HCT116 (cell line): Measurements from ENCODE around the gene ASRGL1. TPM values are rescaled to one million over a fixed set of nuclear protein-coding genes. Genes with fewer than 3 reads are reported as not detected.

Experiments
- ATAC-seq: fragments of 200-7000 bp; cut with Tn5 transposase; 2 replicates; pipeline ENCODE4 v1.9.1; 2020; ENCODE audit warnings: mild to moderate bottlenecking, moderate library complexity
- BruUV-seq: library from RNA; stranded (reverse); fragments of 400-500 nt; replicated peaks from 2 replicates; lab custom pipeline; 2021; lab: Mats Ljungman, UMichigan
- CTCF ChIA-PET: fragments of 300-600 bp; sonication (Branson Sonifier 250); formaldehyde crosslinking; loops from one replicate; lab custom pipeline; 2021; ENCODE audit warnings: antibody characterized with exemption; lab: Charles Lee
- POLR2A ChIA-PET: fragments of 300-600, 350-600 bp; sonication (Branson Sonifier 250); formaldehyde crosslinking; loops from one replicate; lab custom pipeline; 2021; ENCODE audit warnings: antibody characterized with exemption; lab: Charles Lee
- RAD21 ChIA-PET, 2 experiments: fragments of 300-600 bp; sonication (Branson Sonifier 250); formaldehyde crosslinking; loops; one replicate each; lab custom pipeline; 2023; ENCODE audit warnings: low total read pairs in 2 of 2; ENCODE audit not compliant: uncharacterized antibody in 2 of 2, unreplicated experiment in 2 of 2, low non-redundant PET in 1 of 2; lab: Charles Lee
- DNase-seq: peaks from one replicate; pipeline ENCODE4 v3.0.0-alpha.2; 2010; ENCODE audit warnings: low read depth, low spot score
- H2AFZ ChIP-seq: fragments of 200-600 bp; shearing (Covaris generic), sonication (generic); 2 replicates; pipeline ENCODE4 v1.6.1; 2017; ENCODE audit warnings: low read depth, mixed run types, mixed read lengths, antibody characterized with exemption, low read length; ENCODE audit not compliant: poor library complexity, severe bottlenecking
- H3K27ac ChIP-seq: 2 replicates; pipeline ENCODE4 v1.5.1; 2012; ENCODE audit warnings: low read depth, low read length
- H3K27me3 ChIP-seq: fragments of 200-600 bp; sonication (generic); 2 replicates; pipeline ENCODE4 v1.6.1; 2016; ENCODE audit warnings: mixed run types, low read length, mixed read lengths; ENCODE audit not compliant: insufficient read depth
- H3K36me3 ChIP-seq, 2 experiments: fragments of 200-500 bp in 1 of 2; fragments of 200-600 bp in 1 of 2; sonication (Bioruptor generic) in 1 of 2; sonication (generic) in 1 of 2; 2 replicates each; pipeline versions ENCODE4 v1.5.1 to v1.6.1; 2014 to 2016; ENCODE audit warnings: low read length in 2 of 2, inconsistent platforms in 1 of 2, mixed read lengths in 1 of 2, mixed run types in 1 of 2; ENCODE audit not compliant: insufficient read depth in 2 of 2, control insufficient read depth in 1 of 2
- H3K4me1 ChIP-seq, 2 experiments: fragments of 200-600 bp in 1 of 2; sonication (generic) in 1 of 2; 2 replicates each; pipeline versions ENCODE4 v1.5.1 to v1.6.1; 2012 to 2017; ENCODE audit warnings: low read length in 2 of 2, inconsistent platforms in 1 of 2, mild to moderate bottlenecking in 1 of 2, mixed read lengths in 1 of 2, mixed run types in 1 of 2, moderate library complexity in 1 of 2; ENCODE audit not compliant: insufficient read depth in 2 of 2, control insufficient read depth in 1 of 2
- H3K4me2 ChIP-seq: fragments of 200-600 bp; sonication (generic); 2 replicates; pipeline ENCODE4 v1.6.1; 2017; ENCODE audit warnings: mixed run types, low read length, mixed read lengths
- H3K4me3 ChIP-seq, 2 experiments: fragments of 200-600 bp in 1 of 2; sonication (generic) in 1 of 2; replicated peaks in 1 of 2; 2 replicates each; pipeline ENCODE4 v1.5.1; 2011 to 2016; ENCODE audit warnings: low read length in 2 of 2, control low read depth in 1 of 2, low read depth in 1 of 2, mild to moderate bottlenecking in 1 of 2, mixed read lengths in 1 of 2, mixed run types in 1 of 2
- H3K79me2 ChIP-seq: fragments of 200-600 bp; sonication (generic); 2 replicates; pipeline ENCODE4 v1.6.1; 2017; ENCODE audit warnings: mild to moderate bottlenecking, mixed run types, low read length, moderate library complexity, mixed read lengths; ENCODE audit not compliant: insufficient read depth
- H3K9ac ChIP-seq: fragments of 200-600 bp; sonication (generic); 2 replicates; pipeline ENCODE4 v1.6.1; 2016; ENCODE audit warnings: low read length, mixed read lengths
- H3K9me2 ChIP-seq: fragments of 200-600 bp; sonication (generic), shearing (Covaris generic); 2 replicates; pipeline ENCODE4 v1.6.1; 2017; ENCODE audit warnings: mixed run types, mild to moderate bottlenecking, moderate library complexity; ENCODE audit not compliant: insufficient read depth
- H3K9me3 ChIP-seq, 2 experiments: fragments of 200-500 bp in 1 of 2; fragments of 200-600 bp in 1 of 2; sonication (Bioruptor generic) in 1 of 2; sonication (generic) in 1 of 2; 2 replicates each; pipeline ENCODE4 v1.6.1; 2014 to 2017; ENCODE audit warnings: low read length in 2 of 2, mixed read lengths in 2 of 2, inconsistent platforms in 1 of 2, low read depth in 1 of 2, mild to moderate bottlenecking in 1 of 2, mixed run types in 1 of 2, moderate library complexity in 1 of 2; ENCODE audit not compliant: control insufficient read depth in 1 of 2, insufficient read depth in 1 of 2
- H4K20me1 ChIP-seq: fragments of 200-600 bp; sonication (generic), shearing (Covaris generic); 2 replicates; pipeline ENCODE4 v1.6.1; 2017; ENCODE audit warnings: mixed run types, mild to moderate bottlenecking, moderate library complexity; ENCODE audit not compliant: insufficient read depth
- CBX3 ChIP-seq: IDR thresholded peaks from 2 replicates; pipeline ENCODE4 v1.6.1; 2012; ENCODE audit warnings: low read depth
- EGR1 ChIP-seq: IDR thresholded peaks from 2 replicates; pipeline ENCODE4 v1.6.1; 2012; ENCODE audit warnings: low read depth
- ELF1 ChIP-seq: IDR thresholded peaks from 2 replicates; pipeline ENCODE4 v1.6.1; 2012; ENCODE audit warnings: low read depth, borderline replicate concordance
- EZH2 ChIP-seq: fragments of 200-600 bp; sonication (generic); IDR thresholded peaks from 2 replicates; pipeline ENCODE4 v1.6.1; 2017; ENCODE audit warnings: antibody characterized with exemption, mixed run types
- EZH2phosphoT487 ChIP-seq: fragments of 200-600 bp; IDR thresholded peaks from 2 replicates; pipeline ENCODE4 v1.6.1; 2018; ENCODE audit warnings: antibody characterized with exemption, borderline replicate concordance
- JUND ChIP-seq: IDR thresholded peaks from 2 replicates; pipeline ENCODE4 v1.6.1; 2012
- POLR2A ChIP-seq: IDR thresholded peaks from 2 replicates; pipeline ENCODE4 v1.7.0; 2011; ENCODE audit warnings: borderline replicate concordance; ENCODE audit not compliant: insufficient read depth, insufficient read length; ENCODE audit errors: extremely low read depth
- POLR2AphosphoS5 ChIP-seq: IDR thresholded peaks from 2 replicates; pipeline ENCODE4 v1.6.1; 2011; ENCODE audit warnings: mild to moderate bottlenecking, low read depth, low read length, moderate library complexity
- REST ChIP-seq: IDR thresholded peaks from 2 replicates; pipeline ENCODE4 v1.6.1; 2012; ENCODE audit warnings: low read depth
- SIN3A ChIP-seq: IDR thresholded peaks from 2 replicates; pipeline ENCODE4 v1.6.1; 2012; ENCODE audit warnings: low read depth
- SP1 ChIP-seq: IDR thresholded peaks from 2 replicates; pipeline ENCODE4 v1.6.1; 2012; ENCODE audit warnings: low read depth
- TCF7L2 ChIP-seq: IDR thresholded peaks from 2 replicates; pipeline ENCODE4 v1.7.0; 2011; ENCODE audit warnings: borderline replicate concordance, inconsistent platforms; ENCODE audit not compliant: insufficient read depth, insufficient read length; ENCODE audit errors: extremely low read depth
- YY1 ChIP-seq: IDR thresholded peaks from 2 replicates; pipeline ENCODE4 v1.6.1; 2011; ENCODE audit warnings: low read length, low read depth, moderate library complexity, mild to moderate bottlenecking; ENCODE audit not compliant: insufficient replicate concordance; ENCODE audit errors: extremely low read depth
- ZFX ChIP-seq: fragments of 450-650 bp; IDR thresholded peaks from 2 replicates; pipeline ENCODE4 v1.6.1; 2017
- ZNF274 ChIP-seq: fragments of 200-500 bp; sonication (Bioruptor generic); IDR thresholded peaks from 2 replicates; pipeline ENCODE4 v1.6.1; 2014; ENCODE audit warnings: mild to moderate bottlenecking, low read depth, low read length, inconsistent platforms
- intact Hi-C: fragments of 100-400 bp; cut with micrococcal nuclease; formaldehyde crosslinking; loops from 2 replicates; pipeline ENCODE4 v1.10.0; 2022
- total RNA-seq: library from RNA; stranded (reverse); gene quantifications from one replicate; pipeline ENCODE4 v1.2.1, GENCODE V29; 2021; ENCODE audit not compliant: unreplicated experiment
- TF ChIP-seq, protein P1 (sequence below): IDR thresholded peaks from 2 replicates; pipeline ENCODE4 v1.6.1; 2011; ENCODE audit warnings: mild to moderate bottlenecking, low read length, moderate library complexity; ENCODE audit not compliant: insufficient replicate concordance; ENCODE audit errors: extremely low read depth

ASRGL1 gene
- total RNA-seq, 1 experiment from 2014 or later, result 27.6 TPM

DNA sequence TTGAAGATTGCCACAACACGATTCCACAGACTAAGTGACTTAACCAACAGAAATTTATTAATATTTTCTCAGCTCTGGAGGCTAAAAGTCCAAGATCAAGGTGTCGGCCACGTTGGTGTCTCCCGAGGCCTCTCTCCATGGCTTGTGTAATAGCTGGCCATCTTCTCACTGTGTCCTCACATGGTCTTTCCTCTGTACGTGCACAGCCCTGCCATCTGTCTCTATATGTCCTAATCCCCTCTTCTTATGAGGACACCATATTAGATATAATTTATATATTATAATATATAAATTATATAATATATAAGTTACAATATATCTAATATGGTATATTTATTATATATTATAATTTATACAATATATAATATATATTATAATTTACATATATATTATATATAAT lies 56.5 kb downstream of the ASRGL1 start:
- POLR2A ChIA-PET, result interaction anchor here (1.0 to 1.4 kb wide), 3 partner anchors 180 to 447 kb away, joined by 3 read pairs; partner anchors contain the start of genes C11orf98, CSKMT and EEF1G
- no TSS peak for BruUV-seq
- ATAC-seq (no peak), DNase-seq (no peak)
- intact Hi-C loops, result no loop called here
- no peaks in the 10 kb centered on the region for H3K27me3 ChIP-seq
- H3K36me3 ChIP-seq, result no peaks in the 10 kb centered on the region
- TF ChIP-seq REST (no peak), POLR2AphosphoS5 (no peak), JUND (no peak), TCF7L2 (no peak), ELF1 (no peak), EZH2phosphoT487 (no peak), ZNF274 (no peak), EZH2 (no peak), ZFX (no peak), EGR1 (no peak), POLR2A (no peak), YY1 (no peak), CBX3 (no peak), SP1 (no peak), SIN3A (no peak)
- TF ChIP-seq, protein P1, sequence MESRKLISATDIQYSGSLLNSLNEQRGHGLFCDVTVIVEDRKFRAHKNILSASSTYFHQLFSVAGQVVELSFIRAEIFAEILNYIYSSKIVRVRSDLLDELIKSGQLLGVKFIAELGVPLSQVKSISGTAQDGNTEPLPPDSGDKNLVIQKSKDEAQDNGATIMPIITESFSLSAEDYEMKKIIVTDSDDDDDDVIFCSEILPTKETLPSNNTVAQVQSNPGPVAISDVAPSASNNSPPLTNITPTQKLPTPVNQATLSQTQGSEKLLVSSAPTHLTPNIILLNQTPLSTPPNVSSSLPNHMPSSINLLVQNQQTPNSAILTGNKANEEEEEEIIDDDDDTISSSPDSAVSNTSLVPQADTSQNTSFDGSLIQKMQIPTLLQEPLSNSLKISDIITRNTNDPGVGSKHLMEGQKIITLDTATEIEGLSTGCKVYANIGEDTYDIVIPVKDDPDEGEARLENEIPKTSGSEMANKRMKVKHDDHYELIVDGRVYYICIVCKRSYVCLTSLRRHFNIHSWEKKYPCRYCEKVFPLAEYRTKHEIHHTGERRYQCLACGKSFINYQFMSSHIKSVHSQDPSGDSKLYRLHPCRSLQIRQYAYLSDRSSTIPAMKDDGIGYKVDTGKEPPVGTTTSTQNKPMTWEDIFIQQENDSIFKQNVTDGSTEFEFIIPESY, result no peak
- H4K20me1 ChIP-seq, result no peaks in the 10 kb centered on the region
- H3K79me2 ChIP-seq, result no peaks in the 10 kb centered on the region
- H3K9me3 ChIP-seq, result no peaks in the 10 kb centered on the region
- H3K9me2 ChIP-seq, result no peaks in the 10 kb centered on the region
- H2AFZ ChIP-seq, result no peak overlapping the region
- RAD21 ChIA-PET, result interaction anchor here in 1 of 2 experiments (0.8 kb wide), 1 partner anchor 12 kb away, joined by 3 read pairs; no protein-coding TSS in a partner anchor
- CTCF ChIA-PET, result interaction anchor here (0.9 to 4.2 kb wide), 7 partner anchors 12 to 180 kb away, joined by 3 to 47 read pairs (median 4); partner anchors contain the start of gene EEF1G
- H3K4me3 ChIP-seq, result no peak overlapping the region
- H3K4me1 ChIP-seq, result peaks cover 9 to 15% of the 10 kb centered on the region in 2 experiments; a peak in 3 of 4 replicates
- no peak overlapping the region for H3K9ac ChIP-seq
- no peak overlapping the region for H3K27ac ChIP-seq
- H3K4me2 ChIP-seq, result no peak overlapping the region
